Nephron progenitor cell (in vitro differentiated cells): ENCODE data around the gene ASTN2.

Experiments
- DNase-seq: peaks from one replicate; pipeline ENCODE4 v3.0.0; 2021
- H3K27ac Mint-ChIP-seq: 2 replicates; pipeline ENCODE4 v1.8.0; 2021; ENCODE audit warnings: mild to moderate bottlenecking, moderate library complexity, mixed read lengths
- H3K27me3 Mint-ChIP-seq: 2 replicates; pipeline ENCODE4 v1.8.0; 2021; ENCODE audit warnings: mild to moderate bottlenecking, low read depth, mixed read lengths; ENCODE audit not compliant: poor library complexity
- H3K36me3 Mint-ChIP-seq: 2 replicates; pipeline ENCODE4 v1.8.0; 2021; ENCODE audit warnings: low read depth, mixed read lengths
- H3K4me1 Mint-ChIP-seq: 2 replicates; pipeline ENCODE4 v1.8.0; 2021; ENCODE audit warnings: mixed read lengths
- H3K4me3 Mint-ChIP-seq: 2 replicates; pipeline ENCODE4 v1.8.0; 2021; ENCODE audit warnings: mild to moderate bottlenecking, moderate library complexity, mixed read lengths
- H3K9me3 Mint-ChIP-seq: 2 replicates; pipeline ENCODE4 v1.8.0; 2021; ENCODE audit warnings: mild to moderate bottlenecking, moderate library complexity, mixed read lengths
- CTCF ChIP-seq: fragments of 200-600 bp; sonication (generic); IDR thresholded peaks from 2 replicates; pipeline ENCODE4 v1.5.0; 2021; ENCODE audit warnings: antibody characterized with exemption

Gene ASTN2

GRCh38 chr9:116777116-116777515 is 637.7 kb downstream of the ASTN2 start:
- DNase-seq = no peak
- TF ChIP-seq CTCF = no peak
- Mint-ChIP-seq H3K36me3 (no peaks in the 10 kb centered on the region), H3K9me3 (peaks cover 7% of the 10 kb centered on the region), H3K4me1 (no peaks in the 10 kb centered on the region), H3K27me3 (peaks cover 17% of the 10 kb centered on the region), H3K27ac (no peak overlapping the region), H3K4me3 (no peak overlapping the region)

DNA sequence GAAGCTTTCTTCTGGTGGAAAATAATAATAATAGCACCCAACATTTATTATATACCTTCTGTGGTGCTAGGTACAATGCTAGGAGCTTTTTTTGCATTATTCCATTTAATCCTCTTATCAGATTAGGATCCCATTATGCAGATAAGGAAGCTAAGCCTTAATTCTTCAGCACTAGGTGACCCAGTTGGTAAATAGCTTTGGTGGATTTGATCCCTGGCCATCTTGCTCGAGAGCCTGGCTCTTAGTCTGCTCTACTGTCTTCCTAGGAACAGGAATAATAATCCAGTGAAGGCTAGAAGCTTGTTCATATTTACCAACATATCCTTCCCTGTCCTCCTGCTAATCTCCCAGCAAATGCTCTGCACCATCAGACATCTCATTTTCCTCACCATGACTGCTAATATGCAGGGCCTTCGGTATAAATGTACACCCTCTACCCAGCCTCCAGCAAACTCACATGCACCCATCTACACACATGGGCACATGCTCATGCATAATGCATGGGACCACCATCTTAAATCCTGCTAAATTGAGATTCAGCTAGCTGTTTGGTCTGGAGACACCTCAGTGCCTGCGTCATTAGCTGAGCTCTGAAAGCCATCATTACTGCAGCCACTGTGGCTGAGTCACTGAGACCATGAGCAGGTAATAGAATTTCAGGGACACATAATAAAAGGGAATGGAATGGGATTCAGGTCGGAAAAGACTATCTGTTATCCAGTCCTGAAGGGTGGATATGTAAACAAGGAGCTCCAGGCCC is 640.3 kb downstream of the ASTN2 start:
- Mint-ChIP-seq H3K4me3 (no peak overlapping the region), H3K36me3 (no peaks in the 10 kb centered on the region), H3K27me3 (peaks cover 17% of the 10 kb centered on the region), H3K9me3 (peaks cover 6% of the 10 kb centered on the region), H3K27ac (no peak overlapping the region), H3K4me1 (no peaks in the 10 kb centered on the region)
- DNase-seq = no peak
- TF ChIP-seq CTCF = no peak

GRCh38 chr9:116767219-116767618 is 647.6 kb downstream of the ASTN2 start:
- no peak for DNase-seq
- no peak overlapping the region for H3K4me3 Mint-ChIP-seq
- H3K36me3 Mint-ChIP-seq = no peaks in the 10 kb centered on the region
- TF ChIP-seq CTCF = no peak
- no peaks in the 10 kb centered on the region for H3K4me1 Mint-ChIP-seq
- no peaks in the 10 kb centered on the region for H3K27me3 Mint-ChIP-seq
- no peak overlapping the region for H3K27ac Mint-ChIP-seq
- peaks cover under 1% of the 10 kb centered on the region for H3K9me3 Mint-ChIP-seq

DNA sequence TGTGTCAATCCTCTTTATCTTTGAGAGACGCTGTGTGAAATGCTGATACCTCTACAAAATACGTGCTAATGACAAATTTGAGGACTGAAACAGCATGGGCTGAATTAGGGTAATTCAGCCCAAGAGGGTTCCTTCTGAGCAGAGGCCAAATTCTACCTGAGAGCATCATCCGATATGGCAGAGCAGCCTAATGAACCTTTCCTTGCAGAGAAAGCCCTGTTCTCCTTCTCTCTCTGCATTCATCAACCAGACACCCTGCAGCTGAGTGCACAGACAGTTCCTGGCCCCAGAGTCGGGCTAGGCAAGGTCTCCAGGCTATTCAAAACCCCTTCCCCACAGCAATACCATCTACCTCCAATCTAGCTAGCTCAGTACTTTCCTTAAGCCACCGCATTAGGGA is 649.8 kb downstream of the ASTN2 start:
- Mint-ChIP-seq H3K9me3 (no peaks in the 10 kb centered on the region), H3K27me3 (no peaks in the 10 kb centered on the region), H3K27ac (no peak overlapping the region), H3K36me3 (no peaks in the 10 kb centered on the region), H3K4me1 (no peaks in the 10 kb centered on the region), H3K4me3 (no peak overlapping the region)
- no peak for DNase-seq
- TF ChIP-seq CTCF = no peak

GRCh38 chr9:116763770-116764169 is 651.1 kb downstream of the ASTN2 start:
- Mint-ChIP-seq H3K36me3 (no peaks in the 10 kb centered on the region), H3K27me3 (no peaks in the 10 kb centered on the region), H3K27ac (no peak overlapping the region), H3K9me3 (no peaks in the 10 kb centered on the region), H3K4me1 (no peaks in the 10 kb centered on the region), H3K4me3 (no peak overlapping the region)
- DNase-seq = no peak
- TF ChIP-seq CTCF = no peak

GRCh38 chr9:116760636-116761035 is 654.2 kb downstream of the ASTN2 start:
- no peak for TF ChIP-seq CTCF
- Mint-ChIP-seq H3K4me3 (no peak overlapping the region), H3K36me3 (peaks cover 1% of the 10 kb centered on the region), H3K27ac (no peak overlapping the region), H3K9me3 (peaks cover 7% of the 10 kb centered on the region), H3K27me3 (no peaks in the 10 kb centered on the region), H3K4me1 (no peaks in the 10 kb centered on the region)
- DNase-seq = no peak
